ENCODE results near the gene CHFR. TPM values are rescaled to one million over a fixed set of nuclear protein-coding genes. Genes with fewer than 3 reads are reported as not detected.

The CHFR gene
- total and polyA plus RNA-seq, 2 experiments from 2014 or later = 23.0 to 42.7 TPM

DNA sequence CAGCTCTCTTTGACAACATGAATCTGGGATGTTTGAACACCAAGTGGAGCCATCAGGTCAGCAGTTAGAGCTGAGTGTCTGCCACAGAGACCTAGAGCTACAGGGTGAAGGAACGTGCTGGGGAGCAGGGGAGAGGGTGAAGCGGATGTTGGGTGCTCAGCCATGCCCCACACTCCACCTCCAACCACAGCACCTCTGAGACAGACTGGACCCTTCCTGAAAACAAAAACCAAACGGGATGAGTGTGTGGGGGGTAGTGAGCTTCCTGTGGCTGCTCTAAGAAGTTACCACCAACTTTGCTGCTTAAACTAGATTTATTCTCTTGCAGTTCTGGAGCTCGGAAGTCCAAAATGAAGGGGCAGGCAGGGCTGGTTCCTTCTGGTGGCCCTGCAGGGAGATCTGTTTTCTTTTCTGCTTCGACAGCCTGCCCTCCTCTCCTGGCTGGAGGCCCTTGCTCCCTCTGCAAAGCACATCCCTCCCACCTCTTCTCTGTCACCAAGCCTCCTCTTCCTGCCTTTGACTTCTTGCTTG lies 53.2 kb downstream of the CHFR start:
- no peaks in the 10 kb centered on the region for H4K20me1 ChIP-seq (replicated peaks; ENCODE audit: insufficient read depth)
- H3K79me2 ChIP-seq (replicated peaks; ENCODE audit: insufficient read depth) = no peaks in the 10 kb centered on the region
- H3K4me3 Mint-ChIP-seq = no peak overlapping the region
- no peak for DNase-seq (ENCODE audit: low spot score)
- peaks cover 12% of the 10 kb centered on the region; the same call in 1 of the 2 replicates for H3F3A ChIP-seq (replicated peaks; ENCODE audit: low read depth)
- H3K27ac Mint-ChIP-seq = no peak overlapping the region
- no peak overlapping the region for H3K4me3 ChIP-seq
- no peaks in the 10 kb centered on the region for H3K9me2 ChIP-seq (ENCODE audit: insufficient read depth)
- H3K27ac ChIP-seq (ENCODE audit: low read depth) = no peak overlapping the region
- H3K27me3 Mint-ChIP-seq (ENCODE audit: insufficient read depth, low read depth, poor library complexity) = peaks cover 7% of the 10 kb centered on the region
- peaks cover 8% of the 10 kb centered on the region for H3K36me3 Mint-ChIP-seq (ENCODE audit: low read depth)
- H2AFZ ChIP-seq = no peak overlapping the region
- TF ChIP-seq EZH2 (IDR thresholded peaks at IDR 0.05; ENCODE audit: low read depth, unreplicated experiment) = no peak
- TF ChIP-seq, protein P1, sequence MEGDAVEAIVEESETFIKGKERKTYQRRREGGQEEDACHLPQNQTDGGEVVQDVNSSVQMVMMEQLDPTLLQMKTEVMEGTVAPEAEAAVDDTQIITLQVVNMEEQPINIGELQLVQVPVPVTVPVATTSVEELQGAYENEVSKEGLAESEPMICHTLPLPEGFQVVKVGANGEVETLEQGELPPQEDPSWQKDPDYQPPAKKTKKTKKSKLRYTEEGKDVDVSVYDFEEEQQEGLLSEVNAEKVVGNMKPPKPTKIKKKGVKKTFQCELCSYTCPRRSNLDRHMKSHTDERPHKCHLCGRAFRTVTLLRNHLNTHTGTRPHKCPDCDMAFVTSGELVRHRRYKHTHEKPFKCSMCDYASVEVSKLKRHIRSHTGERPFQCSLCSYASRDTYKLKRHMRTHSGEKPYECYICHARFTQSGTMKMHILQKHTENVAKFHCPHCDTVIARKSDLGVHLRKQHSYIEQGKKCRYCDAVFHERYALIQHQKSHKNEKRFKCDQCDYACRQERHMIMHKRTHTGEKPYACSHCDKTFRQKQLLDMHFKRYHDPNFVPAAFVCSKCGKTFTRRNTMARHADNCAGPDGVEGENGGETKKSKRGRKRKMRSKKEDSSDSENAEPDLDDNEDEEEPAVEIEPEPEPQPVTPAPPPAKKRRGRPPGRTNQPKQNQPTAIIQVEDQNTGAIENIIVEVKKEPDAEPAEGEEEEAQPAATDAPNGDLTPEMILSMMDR (conservative IDR thresholded peaks at IDR 0.05; ENCODE audit: low read depth in 2 of 2) = no peak
- no peak for TF ChIP-seq STAT1 (IDR thresholded peaks at IDR 0.05; ENCODE audit: unreplicated experiment)
- TF ChIP-seq, protein P2, sequence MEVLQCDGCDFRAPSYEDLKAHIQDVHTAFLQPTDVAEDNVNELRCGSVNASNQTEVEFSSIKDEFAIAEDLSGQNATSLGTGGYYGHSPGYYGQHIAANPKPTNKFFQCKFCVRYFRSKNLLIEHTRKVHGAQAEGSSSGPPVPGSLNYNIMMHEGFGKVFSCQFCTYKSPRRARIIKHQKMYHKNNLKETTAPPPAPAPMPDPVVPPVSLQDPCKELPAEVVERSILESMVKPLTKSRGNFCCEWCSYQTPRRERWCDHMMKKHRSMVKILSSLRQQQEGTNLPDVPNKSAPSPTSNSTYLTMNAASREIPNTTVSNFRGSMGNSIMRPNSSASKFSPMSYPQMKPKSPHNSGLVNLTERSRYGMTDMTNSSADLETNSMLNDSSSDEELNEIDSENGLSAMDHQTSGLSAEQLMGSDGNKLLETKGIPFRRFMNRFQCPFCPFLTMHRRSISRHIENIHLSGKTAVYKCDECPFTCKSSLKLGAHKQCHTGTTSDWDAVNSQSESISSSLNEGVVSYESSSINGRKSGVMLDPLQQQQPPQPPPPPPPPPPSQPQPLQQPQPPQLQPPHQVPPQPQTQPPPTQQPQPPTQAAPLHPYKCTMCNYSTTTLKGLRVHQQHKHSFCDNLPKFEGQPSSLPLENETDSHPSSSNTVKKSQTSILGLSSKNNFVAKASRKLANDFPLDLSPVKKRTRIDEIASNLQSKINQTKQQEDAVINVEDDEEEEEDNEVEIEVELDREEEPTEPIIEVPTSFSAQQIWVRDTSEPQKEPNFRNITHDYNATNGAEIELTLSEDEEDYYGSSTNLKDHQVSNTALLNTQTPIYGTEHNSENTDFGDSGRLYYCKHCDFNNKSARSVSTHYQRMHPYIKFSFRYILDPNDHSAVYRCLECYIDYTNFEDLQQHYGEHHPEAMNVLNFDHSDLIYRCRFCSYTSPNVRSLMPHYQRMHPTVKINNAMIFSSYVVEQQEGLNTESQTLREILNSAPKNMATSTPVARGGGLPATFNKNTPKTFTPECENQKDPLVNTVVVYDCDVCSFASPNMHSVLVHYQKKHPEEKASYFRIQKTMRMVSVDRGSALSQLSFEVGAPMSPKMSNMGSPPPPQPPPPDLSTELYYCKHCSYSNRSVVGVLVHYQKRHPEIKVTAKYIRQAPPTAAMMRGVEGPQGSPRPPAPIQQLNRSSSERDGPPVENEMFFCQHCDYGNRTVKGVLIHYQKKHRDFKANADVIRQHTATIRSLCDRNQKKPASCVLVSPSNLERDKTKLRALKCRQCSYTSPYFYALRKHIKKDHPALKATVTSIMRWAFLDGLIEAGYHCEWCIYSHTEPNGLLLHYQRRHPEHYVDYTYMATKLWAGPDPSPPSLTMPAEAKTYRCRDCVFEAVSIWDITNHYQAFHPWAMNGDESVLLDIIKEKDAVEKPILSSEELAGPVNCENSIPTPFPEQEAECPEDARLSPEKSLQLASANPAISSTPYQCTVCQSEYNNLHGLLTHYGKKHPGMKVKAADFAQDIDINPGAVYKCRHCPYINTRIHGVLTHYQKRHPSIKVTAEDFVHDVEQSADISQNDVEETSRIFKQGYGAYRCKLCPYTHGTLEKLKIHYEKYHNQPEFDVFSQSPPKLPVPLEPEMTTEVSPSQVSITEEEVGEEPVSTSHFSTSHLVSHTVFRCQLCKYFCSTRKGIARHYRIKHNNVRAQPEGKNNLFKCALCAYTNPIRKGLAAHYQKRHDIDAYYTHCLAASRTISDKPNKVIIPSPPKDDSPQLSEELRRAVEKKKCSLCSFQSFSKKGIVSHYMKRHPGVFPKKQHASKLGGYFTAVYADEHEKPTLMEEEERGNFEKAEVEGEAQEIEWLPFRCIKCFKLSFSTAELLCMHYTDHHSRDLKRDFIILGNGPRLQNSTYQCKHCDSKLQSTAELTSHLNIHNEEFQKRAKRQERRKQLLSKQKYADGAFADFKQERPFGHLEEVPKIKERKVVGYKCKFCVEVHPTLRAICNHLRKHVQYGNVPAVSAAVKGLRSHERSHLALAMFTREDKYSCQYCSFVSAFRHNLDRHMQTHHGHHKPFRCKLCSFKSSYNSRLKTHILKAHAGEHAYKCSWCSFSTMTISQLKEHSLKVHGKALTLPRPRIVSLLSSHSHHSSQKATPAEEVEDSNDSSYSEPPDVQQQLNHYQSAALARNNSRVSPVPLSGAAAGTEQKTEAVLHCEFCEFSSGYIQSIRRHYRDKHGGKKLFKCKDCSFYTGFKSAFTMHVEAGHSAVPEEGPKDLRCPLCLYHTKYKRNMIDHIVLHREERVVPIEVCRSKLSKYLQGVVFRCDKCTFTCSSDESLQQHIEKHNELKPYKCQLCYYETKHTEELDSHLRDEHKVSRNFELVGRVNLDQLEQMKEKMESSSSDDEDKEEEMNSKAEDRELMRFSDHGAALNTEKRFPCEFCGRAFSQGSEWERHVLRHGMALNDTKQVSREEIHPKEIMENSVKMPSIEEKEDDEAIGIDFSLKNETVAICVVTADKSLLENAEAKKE (CRISPR knock-in tag; IDR thresholded peaks at IDR 0.05) = no peak
- H3K36me3 ChIP-seq (ENCODE audit: insufficient read depth) = no peaks in the 10 kb centered on the region
- H3K4me2 ChIP-seq = no peak overlapping the region
- peaks cover 4% of the 10 kb centered on the region; the same call in 1 of the 3 replicates for H3K4me1 Mint-ChIP-seq
- H3K27me3 ChIP-seq (ENCODE audit: insufficient read depth) = no peaks in the 10 kb centered on the region
- peaks cover 2% of the 10 kb centered on the region; the same call in 2 of the 3 replicates for H3K9me3 Mint-ChIP-seq
- ATAC-seq = no peak
- no peaks in the 10 kb centered on the region; the same call in 1 of the 2 replicates for H3K4me1 ChIP-seq (ENCODE audit: insufficient read depth)

Measured in GM23338 (cell line).